Measurements from ENCODE around the gene C2CD2.

C2CD2 gene

GRCh38 chr21:41929248-41929647 lies 24.6 kb downstream of the C2CD2 start:
- DNase-seq: no peak

- DNase-seq: no peak
Observed at GRCh38 chr21:41928621-41929220, 25.1 kb downstream of the C2CD2 start.

GRCh38 chr21:41927727-41928409 lies 25.9 kb downstream of the C2CD2 start:
- DNase-seq: no peak

- no peak for DNase-seq
Observed at GRCh38 chr21:41926807-41927171, 27.0 kb downstream of the C2CD2 start.

- DNase-seq: no peak
Observed at GRCh38 chr21:41926117-41926806, 27.6 kb downstream of the C2CD2 start.

- DNase-seq: no peak
Observed at GRCh38 chr21:41925767-41926116, 28.1 kb downstream of the C2CD2 start.

GRCh38 chr21:41924368-41924754 lies 29.5 kb downstream of the C2CD2 start:
- no peak for DNase-seq

- no peak for DNase-seq
Observed at GRCh38 chr21:41923631-41924367, 30.0 kb downstream of the C2CD2 start.

GRCh38 chr21:41923186-41923585 lies 30.6 kb downstream of the C2CD2 start:
- no peak for DNase-seq

- no peak for DNase-seq
Observed at GRCh38 chr21:41921021-41921420, 32.8 kb downstream of the C2CD2 start.

GRCh38 chr21:41920476-41920875 lies 33.3 kb downstream of the C2CD2 start:
- DNase-seq: no peak

GRCh38 chr21:41919666-41920398 lies 34.0 kb downstream of the C2CD2 start:
- DNase-seq: no peak

GRCh38 chr21:41918561-41919358 lies 35.1 kb downstream of the C2CD2 start:
- no peak for DNase-seq

- no peak for DNase-seq
Observed at GRCh38 chr21:41917531-41917930, 36.3 kb downstream of the C2CD2 start.

- no peak for DNase-seq
Observed at GRCh38 chr21:41916888-41917433, 36.9 kb downstream of the C2CD2 start.

GRCh38 chr21:41914965-41915364 lies 38.9 kb downstream of the C2CD2 start:
- DNase-seq: no peak

- no peak for DNase-seq
Observed at GRCh38 chr21:41914358-41914757, 39.5 kb downstream of the C2CD2 start.

- no peak for DNase-seq
Observed at GRCh38 chr21:41913230-41913629, 40.6 kb downstream of the C2CD2 start.

GRCh38 chr21:41908829-41909228 lies 45.0 kb downstream of the C2CD2 start:
- DNase-seq: no peak

- no peak for DNase-seq
Observed at GRCh38 chr21:41907496-41908258, 46.1 kb downstream of the C2CD2 start.

GRCh38 chr21:41906770-41907169 lies 47.0 kb downstream of the C2CD2 start:
- no peak for DNase-seq

Data from SW 1271 (cell line).